CD4-positive, alpha-beta T cell treated with Interleukin-17A for 1 hour (primary cell): ENCODE data around the gene KRT6A.
"Not testable (repeated sequence)": the region's sequence is repeated elsewhere in the genome, so short reads cannot be mapped to it uniquely, and the experiment has no call there.

ENCODE experiments used
- DNase-seq: peaks from one replicate; pipeline ENCODE4 v3.0.0-alpha.2; 2020

Gene KRT6A

DNA sequence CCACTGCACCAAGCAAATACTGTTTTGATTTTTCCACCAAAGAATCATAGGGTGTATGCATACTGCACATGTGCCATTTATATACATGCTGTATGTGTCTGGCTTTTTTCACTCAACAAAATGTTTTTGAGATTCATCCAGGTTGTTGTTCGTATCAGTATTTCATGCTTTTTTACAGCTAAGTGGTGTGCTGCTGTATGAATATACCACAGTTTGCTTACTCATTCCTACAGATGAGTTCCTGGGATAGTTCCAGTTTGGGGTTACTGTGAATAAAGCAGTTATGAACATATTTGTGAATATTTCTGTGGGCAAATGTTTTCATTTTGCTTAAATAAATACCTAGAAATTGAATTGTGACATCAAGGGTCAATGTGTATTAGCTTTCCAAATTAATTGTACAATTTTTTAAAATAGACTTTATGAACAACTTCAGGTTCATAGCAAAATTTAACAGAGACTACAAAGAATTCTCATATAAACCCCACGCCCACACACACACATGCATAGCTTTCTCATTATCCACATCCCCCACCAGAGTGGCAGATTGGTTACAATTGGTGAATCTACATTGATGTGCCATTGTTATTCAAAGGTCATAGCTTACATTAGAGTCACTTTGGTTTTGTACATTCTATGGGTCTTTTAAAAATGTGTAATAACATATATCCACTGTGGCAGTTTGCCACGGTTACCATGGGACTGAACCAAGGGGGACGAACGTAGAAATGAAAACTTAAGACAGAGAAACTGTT lies 6.9 kb upstream of the KRT6A start:
- DNase-seq: no peak

DNA sequence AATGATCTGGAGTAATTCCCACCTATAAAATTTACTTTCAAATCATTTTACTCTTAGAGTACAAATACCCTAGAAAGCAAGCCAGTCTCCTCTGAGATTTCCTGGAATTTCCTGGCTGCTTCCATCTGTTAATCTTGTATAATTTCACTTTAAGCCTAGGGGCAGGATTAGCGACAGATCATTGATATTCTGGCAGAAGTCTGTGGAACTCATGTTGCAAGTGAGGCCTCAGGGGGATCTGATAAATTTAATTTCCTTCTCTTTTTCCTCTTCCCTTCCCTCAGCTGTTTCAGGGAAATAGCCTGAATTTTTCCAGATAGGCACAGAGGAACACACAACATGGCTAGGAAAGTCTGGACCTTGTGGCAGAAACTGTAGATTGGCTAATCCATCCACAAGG lies 5.9 kb upstream of the KRT6A start:
- no peak for DNase-seq

DNA sequence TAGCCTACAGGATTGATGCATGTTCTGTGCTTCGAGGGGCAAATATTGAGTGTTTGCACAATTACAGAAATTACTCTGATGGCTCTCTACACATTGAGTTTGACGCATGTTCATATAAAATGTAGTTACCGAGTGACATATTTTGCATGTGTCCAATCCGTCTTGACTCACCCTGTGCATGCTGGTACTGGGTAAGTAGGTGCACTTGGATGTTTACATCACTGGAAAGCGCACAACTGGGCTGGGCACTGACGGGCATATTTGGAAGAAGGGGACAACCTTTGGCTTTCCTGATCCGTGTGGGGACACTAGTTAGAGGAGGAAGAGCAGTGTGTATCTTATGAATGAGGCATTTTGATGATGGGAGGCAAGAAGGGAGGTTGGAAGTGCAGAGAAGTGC lies 4.9 kb upstream of the KRT6A start:
- DNase-seq: no peak

- DNase-seq: no peak
Measured at GRCh38 chr12:52496590-52497071, 3.6 kb upstream of the KRT6A start.

GRCh38 chr12:52496054-52496453 lies 3.0 kb upstream of the KRT6A start:
- DNase-seq: no peak

GRCh38 chr12:52495389-52495788 lies 2.3 kb upstream of the KRT6A start:
- DNase-seq: no peak

- DNase-seq: no peak
Measured at GRCh38 chr12:52494518-52494917, 1.5 kb upstream of the KRT6A start.

- no peak for DNase-seq
Measured at GRCh38 chr12:52494100-52494499, 1.0 kb upstream of the KRT6A start.

- DNase-seq: not testable (repeated sequence)
Measured at GRCh38 chr12:52492405-52492804, 652 bp downstream of the KRT6A start.

DNA sequence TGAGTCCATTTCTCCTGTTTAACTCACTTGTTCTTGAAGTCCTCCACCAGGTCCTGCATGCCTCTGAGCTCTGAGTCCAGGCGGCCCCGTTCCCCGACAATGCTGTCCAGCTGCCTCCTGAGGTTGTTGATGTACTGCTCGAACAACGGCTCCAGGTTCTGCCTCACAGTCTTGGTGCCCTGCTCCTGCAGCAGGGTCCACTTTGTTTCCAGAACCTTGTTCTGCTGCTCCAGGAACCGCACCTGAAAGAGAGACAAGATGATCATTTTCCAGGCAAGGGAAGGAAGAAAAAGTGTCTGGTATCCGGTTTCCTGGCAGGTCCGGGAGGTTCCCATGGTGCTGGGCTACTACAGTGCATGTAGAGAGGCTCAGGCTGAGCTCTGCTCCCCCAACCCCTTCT lies 1.6 kb downstream of the KRT6A start:
- DNase-seq: not testable (repeated sequence)

DNA sequence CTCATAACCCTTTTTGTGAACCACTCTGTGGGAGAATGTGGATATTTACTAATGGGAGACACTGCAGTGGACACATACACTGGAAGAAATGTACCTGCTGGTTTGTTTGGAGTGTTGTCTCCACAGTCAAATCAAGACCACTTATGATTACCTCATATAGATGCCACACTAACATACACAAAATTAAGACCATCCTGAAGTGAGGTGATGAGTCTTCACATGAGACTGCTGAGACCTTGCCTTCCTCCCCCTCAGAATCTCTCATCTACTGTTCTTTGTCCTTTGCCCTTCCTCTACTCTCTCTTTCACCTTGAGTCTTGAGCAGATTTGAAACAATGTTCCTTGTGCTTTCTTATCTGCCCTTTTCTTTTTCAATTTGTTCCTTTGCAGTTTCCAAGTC lies 4.3 kb downstream of the KRT6A start:
- no peak for DNase-seq

DNA sequence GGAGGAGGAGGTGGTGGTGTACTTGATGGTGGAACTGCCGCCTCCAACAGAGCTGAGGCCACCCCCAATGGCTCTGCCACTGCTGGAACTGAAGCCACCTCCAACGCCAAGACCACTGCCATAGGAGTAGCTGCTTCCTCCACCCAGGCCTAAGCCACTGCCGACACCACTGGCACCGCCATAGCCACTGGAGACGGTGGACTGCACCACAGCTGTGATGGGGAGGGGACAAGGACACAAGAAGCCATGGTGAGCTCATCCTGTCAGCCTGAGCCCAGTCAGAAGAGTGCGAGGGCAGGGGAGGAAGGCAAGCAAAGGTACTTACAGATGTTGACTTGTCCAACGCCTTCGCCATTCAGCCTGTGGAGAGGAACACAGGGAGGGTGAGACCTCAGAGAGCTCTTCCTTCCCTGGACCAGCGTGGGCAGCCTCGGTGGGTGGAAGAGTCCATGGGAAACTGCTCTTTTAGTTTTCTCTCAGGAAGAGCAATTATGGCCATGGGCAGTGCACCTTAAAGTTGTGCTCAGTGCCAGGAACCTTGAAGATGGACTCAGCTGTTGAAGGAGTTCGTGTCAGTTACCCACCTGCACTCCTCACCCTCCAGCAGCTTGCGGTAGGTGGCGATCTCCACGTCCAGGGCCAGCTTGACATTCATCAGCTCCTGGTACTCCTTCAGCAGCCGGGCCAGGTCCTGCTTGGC lies 5.2 kb downstream of the KRT6A start:
- DNase-seq: not testable (repeated sequence)

DNA sequence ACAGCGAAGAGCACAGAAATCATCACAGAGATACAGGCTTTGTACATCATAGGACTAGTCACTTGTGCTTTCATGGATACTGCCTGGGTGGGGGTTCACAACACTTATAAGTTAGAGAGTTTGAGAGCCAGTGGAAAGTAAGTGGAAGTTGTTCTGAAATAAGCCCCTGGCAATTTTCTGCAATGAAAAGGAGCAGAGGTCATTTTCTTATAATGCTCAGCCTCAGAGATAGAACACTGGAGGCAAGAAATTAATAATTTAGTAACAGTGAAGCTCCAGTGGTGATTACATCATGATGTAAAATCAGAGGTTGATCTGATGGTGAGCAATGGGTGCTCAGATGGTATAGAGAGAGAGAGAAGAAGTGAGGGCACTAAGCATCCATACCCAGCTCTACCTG lies 5.8 kb downstream of the KRT6A start:
- DNase-seq: no peak

DNA sequence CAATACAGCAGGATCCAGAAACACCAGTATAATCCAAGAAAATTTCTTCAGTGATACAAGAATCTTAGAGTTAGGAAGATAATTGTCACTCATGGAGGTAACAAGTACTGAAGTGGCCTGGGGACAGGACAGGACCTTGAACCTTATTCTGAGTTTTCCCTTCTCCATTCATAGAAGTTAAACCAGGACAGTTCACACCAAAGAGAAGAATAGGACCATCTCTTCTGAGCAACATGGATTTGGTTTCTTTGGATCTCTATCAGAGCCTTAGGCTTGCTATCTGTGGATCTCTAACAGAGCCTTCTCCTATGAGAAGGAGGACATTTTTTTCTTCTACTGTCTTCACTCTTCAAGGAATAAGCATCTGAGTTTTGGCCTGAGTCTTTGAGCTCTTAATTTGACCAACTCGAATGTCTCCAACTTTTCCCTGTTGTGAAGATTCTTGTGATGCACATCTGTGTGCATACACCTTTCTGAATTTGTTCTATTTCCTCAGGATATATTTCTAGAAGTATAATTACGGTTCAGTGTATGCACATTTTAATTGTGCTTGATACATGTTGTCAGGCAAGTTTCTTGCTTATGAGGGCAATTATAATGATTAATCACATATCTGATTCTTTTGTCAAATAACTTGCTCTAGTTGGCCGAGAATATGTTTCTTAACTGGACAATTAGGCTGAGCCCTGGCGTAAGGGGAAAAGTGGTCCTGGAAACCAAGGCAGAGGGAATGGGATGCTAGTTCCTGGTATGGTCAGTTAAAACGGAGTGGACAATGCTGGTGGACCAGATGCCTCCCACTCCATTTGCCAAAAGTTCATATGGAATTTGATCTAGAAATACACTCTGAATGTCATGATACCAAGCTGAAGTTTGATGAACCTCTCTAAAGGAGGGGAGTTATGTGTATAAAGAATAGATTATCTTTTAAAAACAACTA lies 6.6 kb downstream of the KRT6A start:
- no peak for DNase-seq

- DNase-seq: no peak
Measured at GRCh38 chr12:52480073-52480472, 13.0 kb downstream of the KRT6A start.

DNA sequence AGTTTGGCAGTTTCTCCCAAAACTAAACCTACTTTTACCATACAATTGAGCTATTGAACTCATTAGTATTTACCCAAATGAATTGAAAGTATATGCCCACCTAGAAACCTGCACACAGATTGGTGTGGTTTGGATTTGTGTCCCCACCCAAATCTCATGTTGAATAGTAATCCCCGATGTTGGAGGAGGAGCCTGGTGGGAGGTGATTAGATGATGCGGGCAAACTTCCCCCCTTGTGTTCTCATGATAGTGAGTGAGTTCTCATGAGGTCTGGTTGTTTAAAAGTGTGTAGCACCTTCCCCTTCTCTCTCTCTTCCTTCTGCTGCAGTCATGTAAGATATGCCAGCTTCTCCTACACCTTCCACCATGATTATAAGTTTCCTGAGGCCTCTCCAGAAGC lies 15.4 kb downstream of the KRT6A start:
- no peak for DNase-seq

DNA sequence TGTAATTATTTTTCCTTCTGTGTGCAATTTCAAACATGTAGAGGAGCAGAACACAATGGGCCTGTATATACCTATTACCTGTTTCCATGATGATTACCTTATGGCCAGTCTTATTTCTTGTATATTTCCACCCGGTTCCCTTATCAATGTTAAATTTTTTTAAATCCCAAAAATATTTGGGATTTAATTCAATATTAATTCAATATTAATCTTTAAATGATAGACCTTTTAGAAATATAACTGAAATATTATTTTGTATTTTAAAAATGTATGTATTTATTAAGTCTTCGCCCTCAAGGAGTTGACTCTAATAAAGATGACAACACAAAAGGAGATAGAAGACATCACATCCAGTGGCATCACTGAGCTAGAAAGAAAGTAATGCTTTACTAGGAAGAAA lies 18.8 kb downstream of the KRT6A start:
- no peak for DNase-seq

DNA sequence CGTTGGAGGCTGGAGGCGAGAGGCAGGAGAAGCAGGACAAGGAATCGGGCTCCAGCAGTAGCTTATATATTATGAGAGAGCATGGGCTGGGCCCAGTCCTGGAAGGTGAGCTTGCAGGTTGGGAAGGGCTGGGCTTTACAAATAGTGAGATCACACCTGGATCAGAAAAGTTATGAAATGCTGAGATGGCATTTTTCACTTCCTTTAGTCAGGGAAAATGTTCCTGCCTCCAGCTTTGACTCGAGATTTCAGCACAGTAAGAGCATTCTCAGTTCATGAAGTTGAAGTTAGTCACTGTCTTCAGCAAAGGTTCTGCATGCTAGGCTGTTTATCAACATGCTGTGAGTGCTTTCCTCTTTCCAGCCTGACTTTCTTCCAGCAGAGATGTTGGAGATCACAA lies 19.3 kb downstream of the KRT6A start, which contains the start of gene KRT6C:
Gene KRT6C, minus strand, starts transcription at position 38 of the 400 bp plus-strand sequence. CDS start 68 bp downstream, outside the sequence.
- DNase-seq: no peak

DNA sequence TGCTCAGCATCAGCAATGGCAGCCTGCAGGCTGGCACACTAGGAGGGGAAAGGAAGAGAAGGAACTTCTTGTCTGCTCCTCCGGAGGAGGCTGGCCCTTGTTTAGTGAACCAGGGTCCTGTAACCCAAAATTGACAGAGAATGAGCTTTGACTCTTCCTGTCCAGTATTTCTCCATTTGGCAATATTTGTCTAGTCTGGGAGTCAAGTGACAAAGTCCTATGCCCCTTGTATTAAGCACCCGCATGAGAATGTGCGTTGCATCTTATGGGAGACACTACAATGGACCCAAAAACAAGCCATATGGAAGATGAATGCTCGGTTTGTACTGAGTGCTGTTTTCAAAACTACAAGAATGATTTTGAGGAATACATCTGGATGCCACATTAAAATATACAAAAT lies 23.2 kb downstream of the KRT6A start:
- no peak for DNase-seq

DNA sequence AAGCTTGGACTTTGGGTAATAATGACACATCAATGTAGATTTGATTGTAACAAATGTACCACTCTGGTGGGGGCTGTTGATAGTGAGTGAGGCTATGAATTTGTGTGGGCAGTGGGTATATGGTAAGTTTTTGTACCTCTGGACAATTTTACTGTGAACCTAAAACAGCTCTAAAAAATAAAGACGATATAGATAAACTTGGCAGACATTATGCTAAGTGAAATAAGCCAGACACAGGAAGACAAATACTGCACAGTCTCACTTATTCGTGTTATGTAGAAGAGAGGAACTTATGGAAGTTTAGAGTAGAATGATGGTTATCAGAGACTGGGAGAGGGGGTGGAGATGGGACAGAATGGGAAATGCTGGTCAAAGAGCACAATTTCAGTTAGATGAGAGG lies 28.2 kb downstream of the KRT6A start:
- DNase-seq: no peak

- DNase-seq: no peak
Measured at GRCh38 chr12:52461693-52462092, 31.4 kb downstream of the KRT6A start.

GRCh38 chr12:52458861-52459260 lies 34.2 kb downstream of the KRT6A start:
- no peak for DNase-seq

- no peak for DNase-seq
Measured at GRCh38 chr12:52455821-52456220, 37.2 kb downstream of the KRT6A start.
